Prostate gland (tissue), 2 donors: Measurements from ENCODE around the gene TMEM87A. TPM values are rescaled to one million over a fixed set of nuclear protein-coding genes. Genes with fewer than 3 reads are reported as not detected.

Source experiments
- DNase-seq: peaks from one replicate; pipeline ENCODE4 v3.0.0-alpha.2; 2019; ENCODE audit warnings: low spot score
- H3K27ac ChIP-seq, 2 donors: fragments of 200-600 bp; sonication (generic); 2 replicates each; pipeline ENCODE4 v1.5.1; 2017 to 2019
- H3K27me3 ChIP-seq: fragments of 200-600 bp; sonication (generic); replicated peaks from 2 replicates; pipeline ENCODE4 v1.5.1; 2019; ENCODE audit not compliant: insufficient read depth
- H3K36me3 ChIP-seq, 2 donors: fragments of 200-600 bp; sonication (generic); 1 replicate in 1 of 2; 2 replicates in 1 of 2; pipeline versions ENCODE4 v1.5.1 to v1.8.1; 2017 to 2019
- H3K4me1 ChIP-seq: fragments of 200-600 bp; sonication (generic); replicated peaks from 2 replicates; pipeline ENCODE4 v1.5.1; 2019
- H3K4me3 ChIP-seq, 2 donors: fragments of 200-600 bp; sonication (generic); 2 replicates each; pipeline ENCODE4 v1.5.1; 2017 to 2019
- H3K9me3 ChIP-seq: fragments of 200-600 bp; sonication (generic); 2 replicates; pipeline ENCODE4 v1.5.1; 2017
- CTCF ChIP-seq, 4 experiments: fragments of 200-600 bp in 2 of 4; fragments of 450-650 bp in 2 of 4; sonication (generic) in 2 of 4; IDR thresholded peaks; 1 replicate in 3 of 4; 2 replicates in 1 of 4; pipeline ENCODE4 v1.5.1; 2016 to 2019; ENCODE audit warnings: antibody characterized with exemption in 4 of 4, mild to moderate bottlenecking in 2 of 4, moderate library complexity in 2 of 4
- POLR2A ChIP-seq: fragments of 450-650 bp; IDR thresholded peaks from one replicate; pipeline ENCODE4 v1.6.1; 2016; ENCODE audit warnings: antibody characterized with exemption, mild to moderate bottlenecking
- POLR2AphosphoS5 ChIP-seq: sonication (generic); formaldehyde crosslinking; IDR thresholded peaks from one replicate; pipeline ENCODE4 v1.6.1; 2017; ENCODE audit warnings: antibody characterized with exemption
- WGBS: methylation state at CpG from one replicate; pipeline ENCODE4 v1.1.5; 2018; 5-methylcytosine and 5-hydroxymethylcytosine counted together
- intact Hi-C: fragments of 100-400 bp; cut with DNase I; formaldehyde crosslinking; loops from one replicate; pipeline ENCODE4 v1.14.2; 2022
- total RNA-seq, 2 donors: library from RNA; depleted of rRNA; stranded (reverse); fragments of >200 nt; gene quantifications; one replicate each; pipeline ENCODE4 v1.1.0, GENCODE V29; 2016

TMEM87A gene
- total RNA-seq, 2 donors from 2014 or later = 88.6 to 130 TPM

DNA sequence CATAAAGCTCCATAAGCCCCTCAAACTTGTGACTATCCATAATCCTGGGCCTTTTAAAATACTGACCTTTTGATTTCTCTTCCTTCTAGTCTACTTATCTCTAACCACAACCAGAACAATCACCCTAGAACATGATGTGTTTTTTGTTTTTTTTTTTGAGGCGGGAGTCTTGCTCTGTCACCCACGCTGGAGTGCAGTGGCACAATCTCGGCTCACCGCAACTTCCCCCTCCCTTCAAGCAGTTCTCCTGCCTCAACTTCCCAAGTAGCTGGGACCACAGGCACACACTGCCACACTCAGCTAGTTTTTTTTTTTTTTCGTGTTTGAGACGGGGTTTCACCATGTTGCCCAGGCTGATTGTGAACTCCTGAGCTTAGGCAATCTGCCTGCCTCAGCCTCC lies 90.3 kb downstream of the TMEM87A start:
- H3K9me3 ChIP-seq = no peaks in the 10 kb centered on the region
- peaks cover 7 to 20% of the 10 kb centered on the region in 2 donors for H3K36me3 ChIP-seq
- 87% methylated on average over 6 of the region's 6 CpGs for WGBS

GRCh38 chr15:42182328-42182886 lies 90.8 kb downstream of the TMEM87A start:
- H3K4me3 ChIP-seq = no peak overlapping the region
- intact Hi-C loops = no loop called here

More for the DNA sequence above, 90.3 kb downstream of the TMEM87A start:
- DNase-seq = no peak
- Histone ChIP-seq H3K27ac (no peak overlapping the region), H3K27me3 (no peaks in the 10 kb centered on the region), H3K4me3 (no peak overlapping the region), H3K4me1 (no peaks in the 10 kb centered on the region)
- intact Hi-C loops = no loop called here
- TF ChIP-seq POLR2A (no peak), CTCF (IDR thresholded peaks at IDR 0.05) (no peak), POLR2AphosphoS5 (no peak)

GRCh38 chr15:42178056-42178455 lies 95.2 kb downstream of the TMEM87A start:
- TF ChIP-seq CTCF (IDR thresholded peaks at IDR 0.05) (no peak), POLR2AphosphoS5 (peak; percentile 65)
- peaks cover 0 to 3% of the 10 kb centered on the region in 2 donors for H3K36me3 ChIP-seq

More at GRCh38 chr15:42182328-42182886, 90.8 kb downstream of the TMEM87A start:
- H3K36me3 ChIP-seq = peaks cover 7 to 15% of the 10 kb centered on the region in 2 donors
- TF ChIP-seq POLR2A (no peak), POLR2AphosphoS5 (no peak), CTCF (IDR thresholded peaks at IDR 0.05) (no peak)
- no peaks in the 10 kb centered on the region for H3K27me3 ChIP-seq
- no peak overlapping the region for H3K27ac ChIP-seq
- no peaks in the 10 kb centered on the region for H3K4me1 ChIP-seq
- no peaks in the 10 kb centered on the region for H3K9me3 ChIP-seq
- WGBS = 87% methylated on average over 6 of the region's 6 CpGs
- DNase-seq = no peak

GRCh38 chr15:42175671-42176070 lies 97.6 kb downstream of the TMEM87A start:
- Histone ChIP-seq H3K27me3 (no peaks in the 10 kb centered on the region), H3K4me3 (no peak overlapping the region), H3K36me3 (no peaks in the 10 kb centered on the region), H3K27ac (peak overlapping the region; percentile 21 to 30), H3K4me1 (no peaks in the 10 kb centered on the region), H3K9me3 (no peaks in the 10 kb centered on the region)
- DNase-seq = no peak
- TF ChIP-seq POLR2AphosphoS5 (no peak), POLR2A (no peak), CTCF (IDR thresholded peaks at IDR 0.05) (no peak)
- WGBS = 60% methylated on average over 5 of the region's 5 CpGs
- intact Hi-C loops = no loop called here

More at GRCh38 chr15:42178056-42178455, 95.2 kb downstream of the TMEM87A start:
- WGBS = 51% methylated on average over 2 of the region's 2 CpGs
- H3K27ac ChIP-seq = peak overlapping the region; percentile 5 to 15
- no peak overlapping the region for H3K4me3 ChIP-seq
- H3K4me1 ChIP-seq = no peaks in the 10 kb centered on the region
- intact Hi-C loops = no loop called here
- DNase-seq = peak; percentile 58
- no peaks in the 10 kb centered on the region for H3K27me3 ChIP-seq
- H3K9me3 ChIP-seq = no peaks in the 10 kb centered on the region

GRCh38 chr15:42172475-42172874 lies 100.8 kb downstream of the TMEM87A start:
- Histone ChIP-seq H3K27ac (no peak overlapping the region), H3K36me3 (peaks cover 0 to under 1% of the 10 kb centered on the region in 2 donors), H3K27me3 (no peaks in the 10 kb centered on the region), H3K4me1 (no peaks in the 10 kb centered on the region), H3K9me3 (no peaks in the 10 kb centered on the region), H3K4me3 (no peak overlapping the region)
- 87% methylated on average over 5 of the region's 5 CpGs for WGBS
- TF ChIP-seq CTCF (IDR thresholded peaks at IDR 0.05) (no peak), POLR2A (no peak), POLR2AphosphoS5 (no peak)
- intact Hi-C loops = no loop called here
- no peak for DNase-seq
